OCI-LY7 (cell line): ENCODE data around the gene SPINK5. TPM values are rescaled to one million over a fixed set of nuclear protein-coding genes. Genes with fewer than 3 reads are reported as not detected.

Experiments used
- Bru-seq: library from RNA; stranded (reverse); fragments of 400-500 nt; gene quantifications from one replicate; lab custom pipeline; 2021; lab: Mats Ljungman, UMichigan
- BruChase-seq, 2 experiments: library from RNA; stranded (reverse); fragments of 400-500 nt; gene quantifications; one replicate each; lab custom pipeline; 2021; lab: Mats Ljungman, UMichigan
- BruUV-seq: library from RNA; stranded (reverse); fragments of 400-500 nt; replicated peaks from 2 replicates; lab custom pipeline; 2021; lab: Mats Ljungman, UMichigan
- CTCF ChIA-PET: fragments of 300-600 bp; sonication (Branson Sonifier 250); formaldehyde crosslinking; loops from one replicate; lab custom pipeline; 2022; ENCODE audit warnings: antibody characterized with exemption; ENCODE audit not compliant: unreplicated experiment; lab: Charles Lee
- POLR2A ChIA-PET: fragments of 300-600 bp; sonication (Branson Sonifier 250); formaldehyde crosslinking; loops from one replicate; lab custom pipeline; 2022; ENCODE audit warnings: antibody characterized with exemption; lab: Charles Lee
- DNase-seq: peaks from one replicate; pipeline ENCODE4 v3.0.0-alpha.2; 2015; ENCODE audit warnings: low spot score
- H2AFZ ChIP-seq: fragments of 200-600 bp; sonication (generic), shearing (Covaris generic); 2 replicates; pipeline ENCODE4 v1.6.1; 2014; ENCODE audit warnings: mild to moderate bottlenecking, antibody characterized with exemption, low read length, moderate library complexity
- H3K27ac ChIP-seq: fragments of 200-600 bp; sonication (generic); 2 replicates; pipeline ENCODE4 v1.5.1; 2014; ENCODE audit warnings: mixed run types, low read depth, mild to moderate bottlenecking, moderate library complexity, low read length, inconsistent platforms; ENCODE audit not compliant: poor library complexity, severe bottlenecking
- H3K36me3 ChIP-seq: fragments of 200-600 bp; sonication (generic); 2 replicates; pipeline ENCODE4 v1.6.1; 2014; ENCODE audit warnings: mild to moderate bottlenecking, antibody characterized with exemption, low read length, moderate library complexity, mixed read lengths; ENCODE audit not compliant: insufficient read depth
- H3K4me1 ChIP-seq: fragments of 200-600 bp; sonication (generic); 2 replicates; pipeline ENCODE4 v1.5.1; 2014; ENCODE audit warnings: mild to moderate bottlenecking, low read length; ENCODE audit not compliant: insufficient read depth, poor library complexity, severe bottlenecking
- H3K4me2 ChIP-seq: fragments of 200-600 bp; sonication (generic); 2 replicates; pipeline ENCODE4 v1.6.1; 2014; ENCODE audit warnings: mild to moderate bottlenecking, low read length
- H3K4me3 ChIP-seq: fragments of 200-600 bp; sonication (generic); 2 replicates; pipeline ENCODE4 v1.5.1; 2014; ENCODE audit warnings: mild to moderate bottlenecking, low read depth, low read length; ENCODE audit not compliant: poor library complexity, severe bottlenecking
- H3K79me2 ChIP-seq: fragments of 200-600 bp; sonication (generic); 2 replicates; pipeline ENCODE4 v1.6.1; 2016; ENCODE audit warnings: low read depth, mild to moderate bottlenecking, low read length, moderate library complexity, mixed read lengths; ENCODE audit not compliant: insufficient read depth
- H3K9me2 ChIP-seq: fragments of 200-600 bp; sonication (generic); 2 replicates; pipeline ENCODE4 v1.6.1; 2016; ENCODE audit warnings: mild to moderate bottlenecking, low read length, mixed read lengths; ENCODE audit not compliant: insufficient read depth
- H3K9me3 ChIP-seq: fragments of 200-600 bp; sonication (generic); 2 replicates; pipeline ENCODE4 v1.6.1; 2014; ENCODE audit warnings: mild to moderate bottlenecking, mixed run types, low read length, mixed read lengths
- H4K20me1 ChIP-seq: fragments of 200-600 bp; sonication (generic); 2 replicates; pipeline ENCODE4 v1.6.1; 2014; ENCODE audit warnings: mild to moderate bottlenecking, antibody characterized with exemption, low read length, moderate library complexity, mixed read lengths; ENCODE audit not compliant: insufficient read depth
- CTCF ChIP-seq: fragments of 200-600 bp; sonication (generic); conservative IDR thresholded peaks from 2 replicates; pipeline ENCODE4 v1.5.1; 2014; ENCODE audit warnings: mild to moderate bottlenecking, antibody characterized with exemption, low read length, moderate library complexity, mixed read lengths
- EZH2phosphoT487 ChIP-seq: fragments of 200-600 bp; sonication (generic); IDR thresholded peaks from 2 replicates; pipeline ENCODE4 v1.6.1; 2018; ENCODE audit warnings: low read depth, borderline replicate concordance, mild to moderate bottlenecking, mixed run types, antibody characterized with exemption, low read length, moderate library complexity, mixed read lengths
- intact Hi-C: fragments of 100-400 bp; cut with micrococcal nuclease; formaldehyde crosslinking; loops from one replicate; pipeline ENCODE4 v1.10.0; 2022; ENCODE audit not compliant: unreplicated experiment
- long read RNA-seq: library from polyadenylated mRNA; stranded (forward); transcript quantifications from one replicate; pipeline ENCODE4 v2.0.0, GENCODE V29; 2022
- total RNA-seq, 2 experiments: library from RNA; depleted of rRNA in 1 of 2; stranded (reverse); fragments of >200 nt in 1 of 2; shearing (Covaris generic) in 1 of 2; gene quantifications; 2 replicates each; pipeline ENCODE4 v1.2.3, GENCODE V29; 2014 to 2022

Gene SPINK5, protein sequence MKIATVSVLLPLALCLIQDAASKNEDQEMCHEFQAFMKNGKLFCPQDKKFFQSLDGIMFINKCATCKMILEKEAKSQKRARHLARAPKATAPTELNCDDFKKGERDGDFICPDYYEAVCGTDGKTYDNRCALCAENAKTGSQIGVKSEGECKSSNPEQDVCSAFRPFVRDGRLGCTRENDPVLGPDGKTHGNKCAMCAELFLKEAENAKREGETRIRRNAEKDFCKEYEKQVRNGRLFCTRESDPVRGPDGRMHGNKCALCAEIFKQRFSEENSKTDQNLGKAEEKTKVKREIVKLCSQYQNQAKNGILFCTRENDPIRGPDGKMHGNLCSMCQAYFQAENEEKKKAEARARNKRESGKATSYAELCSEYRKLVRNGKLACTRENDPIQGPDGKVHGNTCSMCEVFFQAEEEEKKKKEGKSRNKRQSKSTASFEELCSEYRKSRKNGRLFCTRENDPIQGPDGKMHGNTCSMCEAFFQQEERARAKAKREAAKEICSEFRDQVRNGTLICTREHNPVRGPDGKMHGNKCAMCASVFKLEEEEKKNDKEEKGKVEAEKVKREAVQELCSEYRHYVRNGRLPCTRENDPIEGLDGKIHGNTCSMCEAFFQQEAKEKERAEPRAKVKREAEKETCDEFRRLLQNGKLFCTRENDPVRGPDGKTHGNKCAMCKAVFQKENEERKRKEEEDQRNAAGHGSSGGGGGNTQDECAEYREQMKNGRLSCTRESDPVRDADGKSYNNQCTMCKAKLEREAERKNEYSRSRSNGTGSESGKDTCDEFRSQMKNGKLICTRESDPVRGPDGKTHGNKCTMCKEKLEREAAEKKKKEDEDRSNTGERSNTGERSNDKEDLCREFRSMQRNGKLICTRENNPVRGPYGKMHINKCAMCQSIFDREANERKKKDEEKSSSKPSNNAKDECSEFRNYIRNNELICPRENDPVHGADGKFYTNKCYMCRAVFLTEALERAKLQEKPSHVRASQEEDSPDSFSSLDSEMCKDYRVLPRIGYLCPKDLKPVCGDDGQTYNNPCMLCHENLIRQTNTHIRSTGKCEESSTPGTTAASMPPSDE
- total RNA-seq (2014; rRNA removed; shearing (Covaris generic)), result not detected in 2 replicates
- total RNA-seq (2022), result not detected in 2 replicates
- Bru-seq, nascent RNA, result not detected
- not detected for BruChase-seq, experiment 1, labeled RNA remaining after a 6-hour chase
- not detected for BruChase-seq, experiment 2, labeled RNA remaining after a 2-hour chase
- long read RNA-seq, result 0 reads

GRCh38 chr5:148063861-148064260 lies at the start of gene SPINK5:
Gene SPINK5 (plus strand): TSS chr5:148063980. CDS start chr5:148064045, 65 bp downstream.
- no peaks in the 10 kb centered on the region for H3K9me3 ChIP-seq
- ChIA-PET POLR2A (no interaction called here), CTCF (no interaction called here)
- H3K9me2 ChIP-seq, result no peaks in the 10 kb centered on the region
- no peak within 1 kb of the TSS for H3K4me2 ChIP-seq
- no TSS peak for BruUV-seq
- no peak for DNase-seq
- H3K4me3 ChIP-seq, result no peak within 1 kb of the TSS
- H3K36me3 ChIP-seq, result no peaks in the 10 kb centered on the region
- no peaks in the 10 kb centered on the region for H4K20me1 ChIP-seq
- no peak for TF ChIP-seq EZH2phosphoT487
- no peak for TF ChIP-seq CTCF
- H3K27ac ChIP-seq, result no peak within 1 kb of the TSS
- no peaks in the 10 kb centered on the region for H3K4me1 ChIP-seq
- intact Hi-C loops, result no loop called here
- no peak within 1 kb of the TSS for H2AFZ ChIP-seq
- H3K79me2 ChIP-seq, result no peaks in the 10 kb centered on the region

DNA sequence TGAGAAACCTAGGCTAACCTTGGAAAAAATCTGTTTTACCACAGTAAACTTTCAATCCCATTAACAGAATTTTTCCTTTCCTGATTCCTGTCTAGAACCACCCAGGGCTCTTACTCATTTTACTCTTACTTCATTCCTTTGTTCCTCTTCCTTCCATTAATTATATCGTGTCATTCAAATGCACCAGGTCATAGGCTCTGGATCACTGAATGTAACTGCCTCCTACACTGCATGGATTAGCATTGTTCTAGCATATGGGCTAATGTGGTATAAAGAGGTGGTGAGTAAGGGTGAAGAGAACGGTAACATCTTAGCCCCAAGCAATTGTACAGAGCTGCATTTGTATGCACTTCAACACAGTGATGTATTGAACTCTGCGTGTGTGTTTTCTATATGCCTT lies 49.5 kb upstream of the SPINK5 start:
- POLR2A ChIA-PET, result interaction anchor here (1.1 kb wide), 1 partner anchor 12 kb away, joined by 3 read pairs; no protein-coding TSS in a partner anchor
- intact Hi-C loops, result no loop called here
- no TSS peak for BruUV-seq

More for the DNA sequence above, 49.5 kb upstream of the SPINK5 start:
- H2AFZ ChIP-seq, result no peak overlapping the region
- CTCF ChIA-PET, result no interaction called here
- no peak for TF ChIP-seq CTCF
- no peak for TF ChIP-seq EZH2phosphoT487
- no peak for DNase-seq
- H3K27ac ChIP-seq, result no peak overlapping the region
- H3K79me2 ChIP-seq, result no peaks in the 10 kb centered on the region
- no peak overlapping the region for H3K4me2 ChIP-seq
- no peaks in the 10 kb centered on the region for H3K36me3 ChIP-seq
- H3K4me1 ChIP-seq, result no peaks in the 10 kb centered on the region
- H3K9me3 ChIP-seq, result no peaks in the 10 kb centered on the region
- H3K9me2 ChIP-seq, result no peaks in the 10 kb centered on the region
- no peaks in the 10 kb centered on the region for H4K20me1 ChIP-seq
- H3K4me3 ChIP-seq, result no peak overlapping the region
